Spleen (tissue), 11 donors: ENCODE measurements around the gene IL20. TPM values are rescaled to one million over a fixed set of nuclear protein-coding genes. Genes with fewer than 3 reads are reported as not detected.

Source experiments
- DNase-seq: peaks from one replicate; pipeline ENCODE4 v3.0.0-alpha.2; 2020
- H3K27ac ChIP-seq, 8 donors: fragments of 200-600 bp; sonication (generic) in 7 of 8; 1 replicate in 4 of 8; 2 replicates in 4 of 8; pipeline versions ENCODE4 v1.5.0 to v1.8.0; 2016 to 2021; ENCODE audit warnings: inconsistent platforms in 4 of 8, mild to moderate bottlenecking in 4 of 8, moderate library complexity in 1 of 8
- H3K27me3 ChIP-seq, 7 donors: fragments of 200-600 bp; sonication (generic) in 6 of 7; replicated peaks in 1 of 7; 1 replicate in 4 of 7; 2 replicates in 3 of 7; pipeline versions ENCODE4 v1.5.0 to v1.8.0; 2016 to 2021; ENCODE audit warnings: inconsistent platforms in 3 of 7, mild to moderate bottlenecking in 1 of 7
- H3K36me3 ChIP-seq, 6 donors: fragments of 200-600 bp; sonication (generic) in 5 of 6; 1 replicate in 4 of 6; 2 replicates in 2 of 6; pipeline versions ENCODE4 v1.5.0 to v1.8.0; 2016 to 2021; ENCODE audit warnings: inconsistent platforms in 2 of 6
- H3K4me1 ChIP-seq, 6 donors: fragments of 200-600 bp; sonication (generic) in 5 of 6; 1 replicate in 3 of 6; 2 replicates in 3 of 6; pipeline versions ENCODE4 v1.5.0 to v1.8.0; 2016 to 2021; ENCODE audit warnings: inconsistent platforms in 3 of 6
- H3K4me3 ChIP-seq, 8 donors: fragments of 200-600 bp; sonication (generic) in 7 of 8; 1 replicate in 4 of 8; 2 replicates in 4 of 8; pipeline versions ENCODE4 v1.5.0 to v1.8.0; 2016 to 2021; ENCODE audit warnings: inconsistent platforms in 4 of 8, mild to moderate bottlenecking in 4 of 8, moderate library complexity in 2 of 8
- H3K9me3 ChIP-seq, 8 donors: fragments of 200-600 bp; sonication (generic) in 7 of 8; 1 replicate in 4 of 8; 2 replicates in 4 of 8; pipeline versions ENCODE4 v1.5.0 to v1.8.0; 2016 to 2021; ENCODE audit warnings: inconsistent platforms in 4 of 8
- POLR2A ChIP-seq, 3 donors: fragments of 450-650 bp; IDR thresholded peaks; one replicate each; pipeline ENCODE4 v1.5.1; 2017; ENCODE audit warnings: antibody characterized with exemption in 3 of 3, mild to moderate bottlenecking in 1 of 3
- POLR2AphosphoS5 ChIP-seq, 3 donors: sonication (generic); formaldehyde crosslinking; IDR thresholded peaks; one replicate each; pipeline ENCODE4 v1.5.1; 2017; ENCODE audit warnings: antibody characterized with exemption in 3 of 3
- WGBS, 5 donors: extraction: QIAGEN DNeasy Blood & Tissue Kit in 3 of 5; methylation state at CpG; one replicate each; pipeline versions ENCODE4 v1.1.5 to v1.1.7; 2013 to 2018; 5-methylcytosine and 5-hydroxymethylcytosine counted together
- intact Hi-C: fragments of 100-400 bp; cut with DNase I; formaldehyde crosslinking; loops from one replicate; pipeline ENCODE4 v1.15.0; 2023; ENCODE audit warnings: low total_unique reads
- polyA plus RNA-seq, 3 donors: library from polyadenylated mRNA; stranded (reverse); fragments of 200-250 nt; gene quantifications; one replicate each; pipeline ENCODE4 v1.2.1, GENCODE V29; 2013
- total RNA-seq, 7 donors: library from RNA; depleted of rRNA in 3 of 7; stranded (reverse); fragments of >200 nt in 3 of 7; fragmentation: NEBNext Ultra II Directional in 4 of 7; extraction: Animal tissue kit (Norgen Biotek cat#: 25700) in 4 of 7; gene quantifications; one replicate each; pipeline versions ENCODE4 v1.1.0 to v1.2.1, GENCODE V29; 2016 to 2021
- TF ChIP-seq, protein P1 (sequence below), 11 experiments: fragments of 200-600 bp in 7 of 11; fragments of 450-650 bp in 4 of 11; sonication (generic) in 4 of 11; IDR thresholded peaks in 8 of 11; conservative IDR thresholded peaks in 3 of 11; 1 replicate in 7 of 11; 2 replicates in 4 of 11; pipeline versions ENCODE4 v1.4.0 to v1.8.0; 2016 to 2021; ENCODE audit warnings: antibody characterized with exemption in 11 of 11, inconsistent platforms in 4 of 11, mild to moderate bottlenecking in 1 of 11
- donor health status: healthy with polysubstance abuse.
- donor health status: DM: no; HTN: no; CAD: no; lungs with moderate emphysema.
- donor health status: DM: no; HTN: no; CAD: no.
- donor health status: Bipolar disorder and iron deficiency.
- donor health status: healthy.
- donor health status: DM: no; HTN: no; CAD: no.
- donor health status: DM: yes; HTN: yes; CAD: no.

Gene IL20
- total and polyA plus RNA-seq, 10 donors, result not detected

DNA sequence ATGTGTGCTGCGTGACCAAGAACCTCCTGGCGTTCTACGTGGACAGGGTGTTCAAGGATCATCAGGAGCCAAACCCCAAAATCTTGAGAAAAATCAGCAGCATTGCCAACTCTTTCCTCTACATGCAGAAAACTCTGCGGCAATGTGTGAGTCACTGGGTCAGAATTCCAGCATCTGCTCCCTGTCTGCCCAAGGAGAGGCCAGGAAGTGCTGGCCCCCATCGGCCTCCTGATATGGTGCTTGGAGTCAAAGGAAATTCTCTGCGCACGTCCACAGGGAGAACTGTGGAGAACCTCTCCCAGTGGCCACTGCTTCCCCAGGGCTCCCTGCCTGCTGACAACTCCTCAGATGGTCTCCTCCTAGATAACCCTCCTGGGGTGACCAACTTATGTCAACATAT lies 25.6 kb upstream of the IL20 start:
- WGBS, 5 donors, result 81 to 93% (median 87%) methylated on average over 7 of the region's 7 CpGs

GRCh38 chr1:206841609-206842323 lies 23.7 kb upstream of the IL20 start:
- H3K27ac ChIP-seq, result no peak overlapping the region
- intact Hi-C loops, result no loop called here
- no peaks in the 10 kb centered on the region for H3K36me3 ChIP-seq
- H3K27me3 ChIP-seq, result no peaks in the 10 kb centered on the region
- no peak for DNase-seq
- H3K9me3 ChIP-seq, result no peaks in the 10 kb centered on the region
- H3K4me1 ChIP-seq, result no peaks in the 10 kb centered on the region
- TF ChIP-seq POLR2AphosphoS5 (IDR thresholded peaks at IDR 0.05) (no peak), POLR2A (IDR thresholded peaks at IDR 0.05) (no peak)
- TF ChIP-seq, protein P1, sequence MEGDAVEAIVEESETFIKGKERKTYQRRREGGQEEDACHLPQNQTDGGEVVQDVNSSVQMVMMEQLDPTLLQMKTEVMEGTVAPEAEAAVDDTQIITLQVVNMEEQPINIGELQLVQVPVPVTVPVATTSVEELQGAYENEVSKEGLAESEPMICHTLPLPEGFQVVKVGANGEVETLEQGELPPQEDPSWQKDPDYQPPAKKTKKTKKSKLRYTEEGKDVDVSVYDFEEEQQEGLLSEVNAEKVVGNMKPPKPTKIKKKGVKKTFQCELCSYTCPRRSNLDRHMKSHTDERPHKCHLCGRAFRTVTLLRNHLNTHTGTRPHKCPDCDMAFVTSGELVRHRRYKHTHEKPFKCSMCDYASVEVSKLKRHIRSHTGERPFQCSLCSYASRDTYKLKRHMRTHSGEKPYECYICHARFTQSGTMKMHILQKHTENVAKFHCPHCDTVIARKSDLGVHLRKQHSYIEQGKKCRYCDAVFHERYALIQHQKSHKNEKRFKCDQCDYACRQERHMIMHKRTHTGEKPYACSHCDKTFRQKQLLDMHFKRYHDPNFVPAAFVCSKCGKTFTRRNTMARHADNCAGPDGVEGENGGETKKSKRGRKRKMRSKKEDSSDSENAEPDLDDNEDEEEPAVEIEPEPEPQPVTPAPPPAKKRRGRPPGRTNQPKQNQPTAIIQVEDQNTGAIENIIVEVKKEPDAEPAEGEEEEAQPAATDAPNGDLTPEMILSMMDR (IDR thresholded peaks at IDR 0.05 in 8 of 11, conservative IDR thresholded peaks at IDR 0.05 in 3 of 11), result no peak
- H3K4me3 ChIP-seq, result no peak overlapping the region
- 90 to 94% (median 91%) methylated on average over 7 of the region's 7 CpGs for WGBS, 5 donors

More for the DNA sequence above, 25.6 kb upstream of the IL20 start:
- peaks cover 0 to 5% (median 0%) of the 10 kb centered on the region in 6 donors for H3K4me1 ChIP-seq
- no peak overlapping the region for H3K4me3 ChIP-seq
- H3K27me3 ChIP-seq, result no peaks in the 10 kb centered on the region
- TF ChIP-seq, protein P1 (IDR thresholded peaks at IDR 0.05 in 8 of 11, conservative IDR thresholded peaks at IDR 0.05 in 3 of 11), result no peak
- TF ChIP-seq POLR2A (IDR thresholded peaks at IDR 0.05), result no peak
- TF ChIP-seq POLR2AphosphoS5 (IDR thresholded peaks at IDR 0.05), result no peak
- no peaks in the 10 kb centered on the region for H3K36me3 ChIP-seq
- no peak overlapping the region for H3K27ac ChIP-seq
- no peaks in the 10 kb centered on the region for H3K9me3 ChIP-seq
- DNase-seq, result no peak
- intact Hi-C loops, result no loop called here

DNA sequence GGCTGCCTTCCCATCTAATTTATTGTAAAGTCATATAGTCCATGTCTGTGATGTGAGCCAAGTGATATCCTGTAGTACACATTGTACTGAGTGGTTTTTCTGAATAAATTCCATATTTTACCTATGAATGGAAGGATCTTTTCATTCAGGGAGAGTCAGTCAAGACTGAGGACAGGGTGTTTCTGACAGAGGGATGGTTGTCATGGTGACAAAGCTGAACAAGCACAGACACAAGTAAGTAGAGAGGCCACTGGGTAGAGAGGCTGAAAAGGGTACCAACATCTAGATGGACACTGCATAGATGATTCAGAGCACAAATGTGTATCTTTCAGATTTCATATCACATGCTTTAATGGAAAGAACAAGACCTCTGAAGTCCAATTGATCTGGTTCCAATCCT lies 22.6 kb upstream of the IL20 start:
- H3K9me3 ChIP-seq, result no peaks in the 10 kb centered on the region
- H3K27ac ChIP-seq, result no peak overlapping the region
- no peak overlapping the region for H3K4me3 ChIP-seq
- H3K27me3 ChIP-seq, result no peaks in the 10 kb centered on the region
- no peak for DNase-seq
- intact Hi-C loops, result no loop called here
- no peak for TF ChIP-seq POLR2A (IDR thresholded peaks at IDR 0.05)
- no peak for TF ChIP-seq POLR2AphosphoS5 (IDR thresholded peaks at IDR 0.05)
- H3K4me1 ChIP-seq, result no peaks in the 10 kb centered on the region
- H3K36me3 ChIP-seq, result no peaks in the 10 kb centered on the region

DNA sequence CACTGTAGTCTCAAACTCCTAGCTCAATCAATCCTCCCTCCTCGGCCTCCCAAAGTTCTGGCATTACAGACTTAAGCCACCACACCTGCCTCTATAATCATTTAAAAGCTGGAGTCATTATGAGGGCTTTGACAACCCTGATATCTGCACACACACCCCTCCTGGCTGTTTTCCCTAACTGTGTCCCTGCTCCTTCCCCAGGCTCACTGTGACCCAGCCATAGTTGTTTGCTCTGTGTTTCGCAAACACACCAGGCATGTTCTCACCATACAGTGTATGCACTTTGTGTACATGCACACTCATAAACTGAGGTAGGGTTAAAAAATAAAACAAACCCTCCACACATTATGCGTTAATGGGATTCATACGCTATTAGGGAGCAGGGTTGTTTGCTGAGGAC lies 21.8 kb upstream of the IL20 start:
- intact Hi-C loops, result no loop called here
- TF ChIP-seq POLR2AphosphoS5 (IDR thresholded peaks at IDR 0.05) (no peak), POLR2A (IDR thresholded peaks at IDR 0.05) (no peak)
- TF ChIP-seq, protein P1 (IDR thresholded peaks at IDR 0.05 in 8 of 11, conservative IDR thresholded peaks at IDR 0.05 in 3 of 11), result no peak
- H3K27ac ChIP-seq, result no peak overlapping the region

More for the DNA sequence above, 21.8 kb upstream of the IL20 start:
- no peaks in the 10 kb centered on the region for H3K9me3 ChIP-seq
- no peak overlapping the region for H3K4me3 ChIP-seq
- H3K27me3 ChIP-seq, result no peaks in the 10 kb centered on the region
- H3K4me1 ChIP-seq, result no peaks in the 10 kb centered on the region
- no peak for DNase-seq
- no peaks in the 10 kb centered on the region for H3K36me3 ChIP-seq
- WGBS, 5 donors, result 93 to 98% (median 97%) methylated on average over 4 of the region's 4 CpGs
